GM18868 (cell line): ENCODE measurements around the gene CDC42EP4.

Experiments
- ATAC-seq: cut with Tn5 transposase; IDR thresholded peaks from one replicate; pipeline ENCODE4 v1.9.1; 2021; ENCODE audit warnings: mild to moderate bottlenecking, moderate library complexity; ENCODE audit not compliant: unreplicated experiment

The CDC42EP4 gene

GRCh38 chr17:73311781-73312641 lies at the start of gene CDC42EP4:
CDC42EP4 (minus strand) TSS chr17:73312001; CDS start chr17:73286500, 25,501 bp downstream.
- peak; percentile 89 for ATAC-seq

- no peak for ATAC-seq
These were observed 49.4 kb upstream of the CDC42EP4 start for GRCh38 chr17:73360961-73361761.

- no peak for ATAC-seq
These were observed 48.2 kb upstream of the CDC42EP4 start for GRCh38 chr17:73359987-73360410.

GRCh38 chr17:73359352-73359751 lies 47.6 kb upstream of the CDC42EP4 start:
- ATAC-seq = no peak

- no peak for ATAC-seq
These were observed 46.9 kb upstream of the CDC42EP4 start for GRCh38 chr17:73358668-73359067.

GRCh38 chr17:73357981-73358380 lies 46.2 kb upstream of the CDC42EP4 start:
- no peak for ATAC-seq

GRCh38 chr17:73357318-73357717 lies 45.5 kb upstream of the CDC42EP4 start:
- ATAC-seq = no peak

GRCh38 chr17:73356561-73357170 lies 44.9 kb upstream of the CDC42EP4 start:
- no peak for ATAC-seq

GRCh38 chr17:73354423-73355284 lies 42.9 kb upstream of the CDC42EP4 start:
- no peak for ATAC-seq

- ATAC-seq = no peak
These were observed 40.5 kb upstream of the CDC42EP4 start for GRCh38 chr17:73352261-73352660.

GRCh38 chr17:73351764-73352163 lies 40.0 kb upstream of the CDC42EP4 start:
- no peak for ATAC-seq

- ATAC-seq = no peak
These were observed 39.1 kb upstream of the CDC42EP4 start for GRCh38 chr17:73350864-73351263.

- no peak for ATAC-seq
These were observed 37.8 kb upstream of the CDC42EP4 start for GRCh38 chr17:73349647-73350046.

GRCh38 chr17:73349138-73349537 lies 37.3 kb upstream of the CDC42EP4 start:
- no peak for ATAC-seq

GRCh38 chr17:73348829-73349095 lies 37.0 kb upstream of the CDC42EP4 start:
- ATAC-seq = no peak

- ATAC-seq = no peak
These were observed 36.4 kb upstream of the CDC42EP4 start for GRCh38 chr17:73348018-73348828.

- ATAC-seq = no peak
These were observed 35.5 kb upstream of the CDC42EP4 start for GRCh38 chr17:73347351-73347750.

GRCh38 chr17:73346501-73347162 lies 34.8 kb upstream of the CDC42EP4 start:
- no peak for ATAC-seq

- no peak for ATAC-seq
These were observed 32.1 kb upstream of the CDC42EP4 start for GRCh38 chr17:73343739-73344454.
